Measurements from ENCODE around the gene LAMA3. TPM values are rescaled to one million over a fixed set of nuclear protein-coding genes. Genes with fewer than 3 reads are reported as not detected.

Gene LAMA3
- total and polyA plus RNA-seq, 2 donors (not counting 3 experiments of a cell fraction or from before 2014, with no cell fraction given), result 2.6 to 12.3 TPM

DNA sequence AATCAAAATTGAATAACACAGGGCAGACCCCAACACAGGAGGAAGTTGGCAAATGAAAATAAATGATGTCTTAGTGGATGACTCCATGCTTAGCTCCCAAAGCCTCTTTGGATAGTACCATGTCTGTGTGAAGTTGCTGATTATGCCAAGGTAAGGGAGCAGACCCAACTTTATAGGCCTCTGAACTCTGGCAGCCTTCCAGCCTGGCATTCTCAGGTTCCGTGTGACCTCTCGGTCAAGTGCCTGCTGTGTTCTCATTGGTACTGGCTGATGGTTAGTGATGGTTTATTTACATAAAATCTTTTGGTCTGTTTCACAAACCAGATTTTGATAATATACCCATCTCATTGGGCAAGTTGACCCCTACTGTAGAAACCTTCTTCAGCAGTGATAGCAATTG, 213.1 kb downstream of the LAMA3 start:
- H3K36me3 ChIP-seq (ENCODE audit: control insufficient read depth in 2 of 2, extremely low read depth in 1 of 2, insufficient read depth in 2 of 2, low read length in 2 of 2), result no peaks in the 10 kb centered on the region
- FAIRE-seq (no peak), DNase-seq (ENCODE audit: low read depth, low spot score) (no peak)
- POLR2A ChIA-PET, result no interaction called here
- H3K9ac ChIP-seq (replicated peaks; ENCODE audit: extremely low read depth, insufficient read depth, low read length), result no peak overlapping the region
- no peaks in the 10 kb centered on the region for H3K27me3 ChIP-seq (ENCODE audit: control insufficient read depth in 2 of 2, insufficient read depth in 2 of 2, low read length in 2 of 2)
- H3K4me3 ChIP-seq (replicated peaks in 1 of 3; ENCODE audit: insufficient read depth in 1 of 3, low read depth in 1 of 3, low read length in 3 of 3), result no peak overlapping the region
- CTCF ChIA-PET, result interaction anchor here (2.6 kb wide), 1 partner anchor 10 kb away, joined by 13 read pairs; no protein-coding TSS in a partner anchor
- H3K27ac ChIP-seq (ENCODE audit: insufficient read depth, low read depth, low read length), result no peak overlapping the region
- TF ChIP-seq POLR2A (IDR thresholded peaks at IDR 0.05; ENCODE audit: low read depth, low read length) (no peak), FOS (IDR thresholded peaks at IDR 0.05; ENCODE audit: borderline replicate concordance, insufficient read depth, low read length) (no peak), JUN (IDR thresholded peaks at IDR 0.05; ENCODE audit: borderline replicate concordance, insufficient read depth, insufficient read length, low read depth) (no peak), GATA2 (IDR thresholded peaks at IDR 0.05; ENCODE audit: insufficient read depth, insufficient read length, low read depth, low read length) (no peak), EZH2 (IDR thresholded peaks at IDR 0.05; ENCODE audit: borderline replicate concordance, low read depth, low read length, severe bottlenecking) (no peak), MYC (IDR thresholded peaks at IDR 0.05; ENCODE audit: low read depth, low read length) (no peak), POLR2AphosphoS5 (IDR thresholded peaks at IDR 0.05; ENCODE audit: insufficient read depth, low read depth, low read length) (no peak)
- TF ChIP-seq, protein P1, sequence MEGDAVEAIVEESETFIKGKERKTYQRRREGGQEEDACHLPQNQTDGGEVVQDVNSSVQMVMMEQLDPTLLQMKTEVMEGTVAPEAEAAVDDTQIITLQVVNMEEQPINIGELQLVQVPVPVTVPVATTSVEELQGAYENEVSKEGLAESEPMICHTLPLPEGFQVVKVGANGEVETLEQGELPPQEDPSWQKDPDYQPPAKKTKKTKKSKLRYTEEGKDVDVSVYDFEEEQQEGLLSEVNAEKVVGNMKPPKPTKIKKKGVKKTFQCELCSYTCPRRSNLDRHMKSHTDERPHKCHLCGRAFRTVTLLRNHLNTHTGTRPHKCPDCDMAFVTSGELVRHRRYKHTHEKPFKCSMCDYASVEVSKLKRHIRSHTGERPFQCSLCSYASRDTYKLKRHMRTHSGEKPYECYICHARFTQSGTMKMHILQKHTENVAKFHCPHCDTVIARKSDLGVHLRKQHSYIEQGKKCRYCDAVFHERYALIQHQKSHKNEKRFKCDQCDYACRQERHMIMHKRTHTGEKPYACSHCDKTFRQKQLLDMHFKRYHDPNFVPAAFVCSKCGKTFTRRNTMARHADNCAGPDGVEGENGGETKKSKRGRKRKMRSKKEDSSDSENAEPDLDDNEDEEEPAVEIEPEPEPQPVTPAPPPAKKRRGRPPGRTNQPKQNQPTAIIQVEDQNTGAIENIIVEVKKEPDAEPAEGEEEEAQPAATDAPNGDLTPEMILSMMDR (IDR thresholded peaks at IDR 0.05; ENCODE audit: extremely low read depth in 1 of 2, insufficient read depth in 1 of 2, low read depth in 1 of 2, low read length in 2 of 2), result no peak
- TF ChIP-seq, protein P2, sequence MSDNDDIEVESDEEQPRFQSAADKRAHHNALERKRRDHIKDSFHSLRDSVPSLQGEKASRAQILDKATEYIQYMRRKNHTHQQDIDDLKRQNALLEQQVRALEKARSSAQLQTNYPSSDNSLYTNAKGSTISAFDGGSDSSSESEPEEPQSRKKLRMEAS (IDR thresholded peaks at IDR 0.05; ENCODE audit: insufficient read depth, insufficient read length), result no peak
- no peaks in the 10 kb centered on the region for H4K20me1 ChIP-seq (replicated peaks; ENCODE audit: control insufficient read depth, extremely low read depth, insufficient read depth, low read length)
- no peaks in the 10 kb centered on the region for H3K79me2 ChIP-seq (ENCODE audit: control insufficient read depth, insufficient read depth, low read length)
- H2AFZ ChIP-seq (ENCODE audit: low read depth, low read length), result no peak overlapping the region
- H3K9me1 ChIP-seq (replicated peaks; ENCODE audit: control insufficient read depth, extremely low read depth, insufficient read depth, low read length), result no peaks in the 10 kb centered on the region
- intact Hi-C loops (cut with micrococcal nuclease) (no loop called here), dilution Hi-C loops (cut with MboI; ENCODE audit: extremely low pct_ligation_motif_present, low sequenced_read_pairs) (no loop called here)
- no TSS peak for BruUV-seq (replicated peaks)
- H3K9me3 ChIP-seq (replicated peaks; ENCODE audit: control insufficient read depth, insufficient read depth, low read length), result no peaks in the 10 kb centered on the region
- no peak overlapping the region for H3K4me2 ChIP-seq (ENCODE audit: insufficient read depth, low read length)
- peaks cover 11% of the 10 kb centered on the region for H3K4me1 ChIP-seq (ENCODE audit: control insufficient read depth, extremely low read depth, insufficient read depth, low read length)

All from endothelial cell of umbilical vein (primary cell).